PFSK-1 (cell line): ENCODE data around the gene MTUS2.

Experiments used
- POLR2AphosphoS5 ChIP-seq: IDR thresholded peaks from 2 replicates; pipeline ENCODE4 v1.6.1; 2012; ENCODE audit warnings: low read depth, mild to moderate bottlenecking, control low read depth, low read length, moderate library complexity
- REST ChIP-seq, 2 experiments: IDR thresholded peaks; 2 replicates each; pipeline versions ENCODE4 v1.6.1 to v1.8.0; 2011 to 2012; ENCODE audit warnings: low read depth in 2 of 2, low read length in 2 of 2, control low read depth in 1 of 2, inconsistent platforms in 1 of 2, mild to moderate bottlenecking in 1 of 2, moderate library complexity in 1 of 2; ENCODE audit not compliant: insufficient read depth in 1 of 2

- TF ChIP-seq REST (IDR thresholded peaks at IDR 0.05; ENCODE audit: insufficient read depth in 1 of 2, low read depth in 2 of 2, low read length in 2 of 2), result no peak
- no peak for TF ChIP-seq POLR2AphosphoS5
Observed at GRCh38 chr13:29532116-29532515, 712.0 kb downstream of the MTUS2 start.
